Measurements from ENCODE around the gene SFTA2. TPM values are rescaled to one million over a fixed set of nuclear protein-coding genes. Genes with fewer than 3 reads are reported as not detected.

The SFTA2 gene
- total and polyA plus RNA-seq, 2 of the 8 experiments (the other 6 are each of a cell fraction or from before 2014, with no cell fraction given), result not detected

DNA sequence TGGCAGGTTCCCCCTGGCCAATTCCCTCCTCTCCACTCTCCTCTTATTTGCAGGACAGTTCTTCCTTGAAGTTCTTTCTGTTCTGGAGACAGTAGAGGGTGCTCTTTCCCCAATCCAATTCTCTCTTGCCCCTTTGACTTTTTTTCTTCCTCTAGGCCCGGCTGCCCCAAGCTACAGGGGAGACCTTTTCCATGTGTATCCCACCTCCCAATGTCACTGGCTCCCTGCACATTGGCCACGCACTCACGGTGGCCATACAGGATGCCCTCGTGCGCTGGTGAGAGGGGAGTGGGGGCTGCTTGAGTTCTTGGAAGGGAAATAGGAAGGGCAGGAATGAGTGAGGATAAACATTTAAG, 16.4 kb downstream of the SFTA2 start:
- H2AK5ac ChIP-seq (ENCODE audit: low read depth, low read length), result no peak overlapping the region
- H3K4me1 ChIP-seq (replicated peaks in 1 of 4; ENCODE audit: control insufficient read depth in 3 of 4, insufficient read depth in 4 of 4, low read length in 3 of 4), result peaks cover 0 to 14% (median 6%) of the 10 kb centered on the region in 4 experiments; a peak in 5 of 7 replicates
- WGBS, 2 experiments (ENCODE audit: extremely low coverage in 1 of 2, insufficient coverage in 1 of 2, insufficient read length in 1 of 2, insufficient replicate concordance in 2 of 2, low coverage in 1 of 2, low lambda C conversion rate in 2 of 2, missing lambda C conversion rate in 1 of 2), result 38% methylated on average over 5 of the region's 5 CpGs; no CpG with 5 or more reads in 1 of the 2 experiments
- no peaks in the 10 kb centered on the region for H3K9me3 ChIP-seq (ENCODE audit: insufficient read depth in 2 of 2, low read depth in 1 of 2, low read length in 1 of 2)
- H2BK12ac ChIP-seq (ENCODE audit: low read depth, low read length), result no peak overlapping the region
- no peaks in the 10 kb centered on the region for H3K79me1 ChIP-seq (ENCODE audit: low read depth, low read length)
- no peak overlapping the region for H3K4ac ChIP-seq (replicated peaks; ENCODE audit: insufficient read length, low read depth, low read length)
- no peak overlapping the region for H2BK120ac ChIP-seq (replicated peaks; ENCODE audit: low read depth, low read length)
- peaks cover 2 to 18% (median 13%) of the 10 kb centered on the region in 4 experiments; a peak in 7 of 8 replicates for H3K36me3 ChIP-seq (ENCODE audit: control insufficient read depth in 2 of 4, insufficient read depth in 4 of 4, low read length in 3 of 4)
- no peak overlapping the region for H2AFZ ChIP-seq (ENCODE audit: low read length)
- CTCF ChIA-PET (ENCODE audit: partially characterized antibody), result interaction anchor here (0.7 to 16.0 kb wide), 50 partner anchors 9 to 241 kb away, joined by 3 to 285 read pairs (median 4); partner anchors contain the start of genes DDR1, MUC21, MUCL3 and SFTA2
- peaks cover 3% of the 10 kb centered on the region; the same call in 1 of the 2 replicates for H3K23me2 ChIP-seq (ENCODE audit: low read depth, low read length)
- H3K4me3 ChIP-seq (ENCODE audit: extremely low read depth in 1 of 4, insufficient read depth in 2 of 4, low read depth in 3 of 4, low read length in 4 of 4), result no peak overlapping the region
- no peak overlapping the region for H3K27ac ChIP-seq (ENCODE audit: low read depth, low read length)
- DNase-seq (ENCODE audit: low read depth in 1 of 2, low spot score in 2 of 2), result no peak
- no peaks in the 10 kb centered on the region for H4K20me1 ChIP-seq (replicated peaks in 1 of 2; ENCODE audit: control insufficient read depth in 1 of 2, insufficient read depth in 2 of 2, low read length in 2 of 2)
- H3K9ac ChIP-seq (replicated peaks in 1 of 4; ENCODE audit: extremely low read depth in 1 of 4, low read depth in 3 of 4, low read length in 3 of 4), result no peak overlapping the region
- H3K79me2 ChIP-seq (ENCODE audit: control insufficient read depth in 1 of 2, insufficient read depth in 2 of 2, low read length in 2 of 2), result no peaks in the 10 kb centered on the region; a peak in 1 of 4 replicates
- no peak overlapping the region; a peak in 2 of 4 replicates for H3K4me2 ChIP-seq (ENCODE audit: insufficient read depth in 1 of 2, low read depth in 2 of 2, low read length in 2 of 2)
- no peak overlapping the region for H4K91ac ChIP-seq (replicated peaks; ENCODE audit: insufficient read length, low read length)
- no peak overlapping the region for H3K23ac ChIP-seq (ENCODE audit: insufficient read length)
- POLR2A ChIA-PET (ENCODE audit: partially characterized antibody), result interaction anchor here (0.7 to 4.0 kb wide), 15 partner anchors 10 to 224 kb away, joined by 3 to 22 read pairs (median 3); no protein-coding TSS in a partner anchor
- H2BK5ac ChIP-seq (ENCODE audit: low read depth, low read length), result no peak overlapping the region
- H2BK20ac ChIP-seq (ENCODE audit: low read length), result no peak overlapping the region
- H2BK15ac ChIP-seq (ENCODE audit: low read length), result no peak overlapping the region
- H3K56ac ChIP-seq (replicated peaks; ENCODE audit: insufficient read length, low read depth, low read length), result no peak overlapping the region
- no peak overlapping the region for H4K8ac ChIP-seq (ENCODE audit: extremely low read depth, insufficient read depth, low read length)
- no peak overlapping the region for H3K18ac ChIP-seq (ENCODE audit: extremely low read depth, low read length)
- H3K14ac ChIP-seq (ENCODE audit: insufficient read length), result no peak overlapping the region
- H3K27me3 ChIP-seq (replicated peaks in 1 of 4; ENCODE audit: control insufficient read depth in 3 of 4, extremely low read depth in 1 of 4, insufficient read depth in 3 of 4, low read length in 3 of 4), result no peaks in the 10 kb centered on the region
- H4K5ac ChIP-seq (ENCODE audit: insufficient read length, low read depth, low read length), result peak overlapping the region; percentile 23
- no peak for FAIRE-seq
- TF ChIP-seq ATF2 (IDR thresholded peaks at IDR 0.05; ENCODE audit: low read length) (no peak), NANOG (IDR thresholded peaks at IDR 0.05; ENCODE audit: insufficient read depth, low read depth, low read length, poor library complexity, severe bottlenecking) (no peak)
